HCT116 (cell line): ENCODE measurements around the gene C20orf141. TPM values are rescaled to one million over a fixed set of nuclear protein-coding genes. Genes with fewer than 3 reads are reported as not detected.
"Not testable (repeated sequence)": the region's sequence is repeated elsewhere in the genome, so short reads cannot be mapped to it uniquely, and the experiment has no call there.

Experiments
- ATAC-seq: fragments of 200-7000 bp; cut with Tn5 transposase; 2 replicates; pipeline ENCODE4 v1.9.1; 2020; ENCODE audit warnings: mild to moderate bottlenecking, moderate library complexity
- BruUV-seq: library from RNA; stranded (reverse); fragments of 400-500 nt; replicated peaks from 2 replicates; lab custom pipeline; 2021; lab: Mats Ljungman, UMichigan
- CTCF ChIA-PET: fragments of 300-600 bp; sonication (Branson Sonifier 250); formaldehyde crosslinking; loops from one replicate; lab custom pipeline; 2021; ENCODE audit warnings: antibody characterized with exemption; lab: Charles Lee
- POLR2A ChIA-PET: fragments of 300-600, 350-600 bp; sonication (Branson Sonifier 250); formaldehyde crosslinking; loops from one replicate; lab custom pipeline; 2021; ENCODE audit warnings: antibody characterized with exemption; lab: Charles Lee
- RAD21 ChIA-PET, 2 experiments: fragments of 300-600 bp; sonication (Branson Sonifier 250); formaldehyde crosslinking; loops; one replicate each; lab custom pipeline; 2023; ENCODE audit warnings: low total read pairs in 2 of 2; ENCODE audit not compliant: uncharacterized antibody in 2 of 2, unreplicated experiment in 2 of 2, low non-redundant PET in 1 of 2; lab: Charles Lee
- DNase-seq: peaks from one replicate; pipeline ENCODE4 v3.0.0-alpha.2; 2010; ENCODE audit warnings: low read depth, low spot score
- H2AFZ ChIP-seq: fragments of 200-600 bp; shearing (Covaris generic), sonication (generic); 2 replicates; pipeline ENCODE4 v1.6.1; 2017; ENCODE audit warnings: low read depth, mixed run types, mixed read lengths, antibody characterized with exemption, low read length; ENCODE audit not compliant: poor library complexity, severe bottlenecking
- H3K27ac ChIP-seq: 2 replicates; pipeline ENCODE4 v1.5.1; 2012; ENCODE audit warnings: low read depth, low read length
- H3K27me3 ChIP-seq: fragments of 200-600 bp; sonication (generic); 2 replicates; pipeline ENCODE4 v1.6.1; 2016; ENCODE audit warnings: mixed run types, low read length, mixed read lengths; ENCODE audit not compliant: insufficient read depth
- H3K36me3 ChIP-seq, 2 experiments: fragments of 200-500 bp in 1 of 2; fragments of 200-600 bp in 1 of 2; sonication (Bioruptor generic) in 1 of 2; sonication (generic) in 1 of 2; 2 replicates each; pipeline versions ENCODE4 v1.5.1 to v1.6.1; 2014 to 2016; ENCODE audit warnings: low read length in 2 of 2, inconsistent platforms in 1 of 2, mixed read lengths in 1 of 2, mixed run types in 1 of 2; ENCODE audit not compliant: insufficient read depth in 2 of 2, control insufficient read depth in 1 of 2
- H3K4me1 ChIP-seq, 2 experiments: fragments of 200-600 bp in 1 of 2; sonication (generic) in 1 of 2; 2 replicates each; pipeline versions ENCODE4 v1.5.1 to v1.6.1; 2012 to 2017; ENCODE audit warnings: low read length in 2 of 2, inconsistent platforms in 1 of 2, mild to moderate bottlenecking in 1 of 2, mixed read lengths in 1 of 2, mixed run types in 1 of 2, moderate library complexity in 1 of 2; ENCODE audit not compliant: insufficient read depth in 2 of 2, control insufficient read depth in 1 of 2
- H3K4me2 ChIP-seq: fragments of 200-600 bp; sonication (generic); 2 replicates; pipeline ENCODE4 v1.6.1; 2017; ENCODE audit warnings: mixed run types, low read length, mixed read lengths
- H3K4me3 ChIP-seq, 2 experiments: fragments of 200-600 bp in 1 of 2; sonication (generic) in 1 of 2; replicated peaks in 1 of 2; 2 replicates each; pipeline ENCODE4 v1.5.1; 2011 to 2016; ENCODE audit warnings: low read length in 2 of 2, control low read depth in 1 of 2, low read depth in 1 of 2, mild to moderate bottlenecking in 1 of 2, mixed read lengths in 1 of 2, mixed run types in 1 of 2
- H3K79me2 ChIP-seq: fragments of 200-600 bp; sonication (generic); 2 replicates; pipeline ENCODE4 v1.6.1; 2017; ENCODE audit warnings: mild to moderate bottlenecking, mixed run types, low read length, moderate library complexity, mixed read lengths; ENCODE audit not compliant: insufficient read depth
- H3K9ac ChIP-seq: fragments of 200-600 bp; sonication (generic); 2 replicates; pipeline ENCODE4 v1.6.1; 2016; ENCODE audit warnings: low read length, mixed read lengths
- H3K9me2 ChIP-seq: fragments of 200-600 bp; sonication (generic), shearing (Covaris generic); 2 replicates; pipeline ENCODE4 v1.6.1; 2017; ENCODE audit warnings: mixed run types, mild to moderate bottlenecking, moderate library complexity; ENCODE audit not compliant: insufficient read depth
- H3K9me3 ChIP-seq, 2 experiments: fragments of 200-500 bp in 1 of 2; fragments of 200-600 bp in 1 of 2; sonication (Bioruptor generic) in 1 of 2; sonication (generic) in 1 of 2; 2 replicates each; pipeline ENCODE4 v1.6.1; 2014 to 2017; ENCODE audit warnings: low read length in 2 of 2, mixed read lengths in 2 of 2, inconsistent platforms in 1 of 2, low read depth in 1 of 2, mild to moderate bottlenecking in 1 of 2, mixed run types in 1 of 2, moderate library complexity in 1 of 2; ENCODE audit not compliant: control insufficient read depth in 1 of 2, insufficient read depth in 1 of 2
- H4K20me1 ChIP-seq: fragments of 200-600 bp; sonication (generic), shearing (Covaris generic); 2 replicates; pipeline ENCODE4 v1.6.1; 2017; ENCODE audit warnings: mixed run types, mild to moderate bottlenecking, moderate library complexity; ENCODE audit not compliant: insufficient read depth
- CBX3 ChIP-seq: IDR thresholded peaks from 2 replicates; pipeline ENCODE4 v1.6.1; 2012; ENCODE audit warnings: low read depth
- CEBPB ChIP-seq: IDR thresholded peaks from 2 replicates; pipeline ENCODE4 v1.6.1; 2012; ENCODE audit warnings: low read depth
- CTCF ChIP-seq, 3 experiments: fragments of 200-600 bp in 1 of 3; sonication (generic) in 1 of 3; IDR thresholded peaks in 2 of 3; conservative IDR thresholded peaks in 1 of 3; 2 replicates each; pipeline ENCODE4 v1.5.1; 2012 to 2017; ENCODE audit warnings: low read depth in 2 of 3, low read length in 2 of 3, antibody characterized with exemption in 1 of 3, borderline replicate concordance in 1 of 3, control low read depth in 1 of 3, mild to moderate bottlenecking in 1 of 3, mixed read lengths in 1 of 3, mixed run types in 1 of 3, moderate library complexity in 1 of 3; ENCODE audit not compliant: insufficient read depth in 1 of 3
- ELF1 ChIP-seq: IDR thresholded peaks from 2 replicates; pipeline ENCODE4 v1.6.1; 2012; ENCODE audit warnings: low read depth, borderline replicate concordance
- FOSL1 ChIP-seq: IDR thresholded peaks from 2 replicates; pipeline ENCODE4 v1.6.1; 2012; ENCODE audit warnings: low read depth
- JUND ChIP-seq: IDR thresholded peaks from 2 replicates; pipeline ENCODE4 v1.6.1; 2012
- MAX ChIP-seq: IDR thresholded peaks from 2 replicates; pipeline ENCODE4 v1.6.1; 2012
- POLR2A ChIP-seq: IDR thresholded peaks from 2 replicates; pipeline ENCODE4 v1.7.0; 2011; ENCODE audit warnings: borderline replicate concordance; ENCODE audit not compliant: insufficient read depth, insufficient read length; ENCODE audit errors: extremely low read depth
- POLR2AphosphoS5 ChIP-seq: IDR thresholded peaks from 2 replicates; pipeline ENCODE4 v1.6.1; 2011; ENCODE audit warnings: mild to moderate bottlenecking, low read depth, low read length, moderate library complexity
- SIN3A ChIP-seq: IDR thresholded peaks from 2 replicates; pipeline ENCODE4 v1.6.1; 2012; ENCODE audit warnings: low read depth
- TCF7L2 ChIP-seq: IDR thresholded peaks from 2 replicates; pipeline ENCODE4 v1.7.0; 2011; ENCODE audit warnings: borderline replicate concordance, inconsistent platforms; ENCODE audit not compliant: insufficient read depth, insufficient read length; ENCODE audit errors: extremely low read depth
- ZFX ChIP-seq: fragments of 450-650 bp; IDR thresholded peaks from 2 replicates; pipeline ENCODE4 v1.6.1; 2017
- intact Hi-C: fragments of 100-400 bp; cut with micrococcal nuclease; formaldehyde crosslinking; loops from 2 replicates; pipeline ENCODE4 v1.10.0; 2022
- total RNA-seq: library from RNA; stranded (reverse); gene quantifications from one replicate; pipeline ENCODE4 v1.2.1, GENCODE V29; 2021; ENCODE audit not compliant: unreplicated experiment

C20orf141 gene
- total RNA-seq, 1 experiment from 2014 or later = not detected

GRCh38 chr20:2768632-2769015 lies 46.2 kb upstream of the C20orf141 start:
- ATAC-seq (no peak), DNase-seq (no peak)
- Histone ChIP-seq H3K36me3 (no peaks in the 10 kb centered on the region), H4K20me1 (no peaks in the 10 kb centered on the region), H3K9me2 (no peaks in the 10 kb centered on the region), H3K4me1 (peaks cover 6 to 9% of the 10 kb centered on the region in 2 experiments), H3K4me2 (no peak overlapping the region), H3K9ac (no peak overlapping the region), H3K79me2 (no peaks in the 10 kb centered on the region), H3K9me3 (no peaks in the 10 kb centered on the region), H2AFZ (no peak overlapping the region), H3K27ac (no peak overlapping the region), H3K27me3 (no peaks in the 10 kb centered on the region), H3K4me3 (no peak overlapping the region)
- CTCF ChIA-PET = no interaction called here
- TF ChIP-seq CBX3 = no peak
- TF ChIP-seq POLR2A = no peak
- no peak for TF ChIP-seq CEBPB
- TF ChIP-seq POLR2AphosphoS5 = no peak
- no peak for TF ChIP-seq ZFX
- no peak for TF ChIP-seq MAX
- TF ChIP-seq TCF7L2 = no peak
- TF ChIP-seq FOSL1 = no peak
- TF ChIP-seq SIN3A = no peak
- TF ChIP-seq ELF1 = no peak
- TF ChIP-seq JUND = no peak
- TF ChIP-seq CTCF (IDR thresholded peaks at IDR 0.05 in 2 of 3, conservative IDR thresholded peaks at IDR 0.05 in 1 of 3; ENCODE audit: borderline replicate concordance in 1 of 3, insufficient read depth in 1 of 3, low read depth in 2 of 3, low read length in 2 of 3) = no peak
- no TSS peak for BruUV-seq
- RAD21 ChIA-PET = no interaction called here
- intact Hi-C loops = no loop called here
- POLR2A ChIA-PET = no interaction called here

GRCh38 chr20:2770091-2770490 lies 44.7 kb upstream of the C20orf141 start:
- H2AFZ ChIP-seq, intact Hi-C loops, H3K36me3 ChIP-seq, H3K9ac ChIP-seq, H3K4me2 ChIP-seq, CTCF ChIA-PET, DNase-seq, H3K4me3 ChIP-seq, POLR2A ChIA-PET, BruUV-seq, ATAC-seq, H3K4me1 ChIP-seq, H3K27ac ChIP-seq, H3K27me3 ChIP-seq, H4K20me1 ChIP-seq, RAD21 ChIA-PET, H3K79me2 ChIP-seq, H3K9me3 ChIP-seq, H3K9me2 ChIP-seq: not testable (repeated sequence)
